Measurements from ENCODE around the gene SUB1. TPM values are rescaled to one million over a fixed set of nuclear protein-coding genes. Genes with fewer than 3 reads are reported as not detected.

SUB1 gene
- polyA plus RNA-seq, 1 of the 3 experiments (the other 2 are of a cell fraction), result 50.8 TPM

DNA sequence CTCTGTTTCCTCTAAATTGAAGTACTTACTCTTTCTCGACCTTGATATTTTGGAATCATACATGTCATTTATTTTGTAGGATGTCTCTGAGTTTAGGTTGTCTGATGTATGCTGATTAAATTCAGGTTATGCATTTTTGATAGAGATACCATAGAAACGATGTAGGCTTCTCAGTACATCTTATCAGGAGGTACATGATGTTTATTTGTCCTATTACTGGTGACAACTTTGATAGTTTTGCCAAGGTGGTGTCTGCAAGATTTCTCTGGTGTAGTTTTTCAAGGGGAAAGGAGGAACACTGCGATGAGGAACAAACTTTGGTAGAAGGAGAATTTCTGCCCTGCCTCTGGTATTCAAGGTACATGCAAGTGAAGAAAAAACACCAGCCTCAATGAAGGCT is 29.9 kb downstream of the SUB1 start (continued):
- TF ChIP-seq, protein P1, sequence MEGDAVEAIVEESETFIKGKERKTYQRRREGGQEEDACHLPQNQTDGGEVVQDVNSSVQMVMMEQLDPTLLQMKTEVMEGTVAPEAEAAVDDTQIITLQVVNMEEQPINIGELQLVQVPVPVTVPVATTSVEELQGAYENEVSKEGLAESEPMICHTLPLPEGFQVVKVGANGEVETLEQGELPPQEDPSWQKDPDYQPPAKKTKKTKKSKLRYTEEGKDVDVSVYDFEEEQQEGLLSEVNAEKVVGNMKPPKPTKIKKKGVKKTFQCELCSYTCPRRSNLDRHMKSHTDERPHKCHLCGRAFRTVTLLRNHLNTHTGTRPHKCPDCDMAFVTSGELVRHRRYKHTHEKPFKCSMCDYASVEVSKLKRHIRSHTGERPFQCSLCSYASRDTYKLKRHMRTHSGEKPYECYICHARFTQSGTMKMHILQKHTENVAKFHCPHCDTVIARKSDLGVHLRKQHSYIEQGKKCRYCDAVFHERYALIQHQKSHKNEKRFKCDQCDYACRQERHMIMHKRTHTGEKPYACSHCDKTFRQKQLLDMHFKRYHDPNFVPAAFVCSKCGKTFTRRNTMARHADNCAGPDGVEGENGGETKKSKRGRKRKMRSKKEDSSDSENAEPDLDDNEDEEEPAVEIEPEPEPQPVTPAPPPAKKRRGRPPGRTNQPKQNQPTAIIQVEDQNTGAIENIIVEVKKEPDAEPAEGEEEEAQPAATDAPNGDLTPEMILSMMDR (IDR thresholded peaks at IDR 0.05), result no peak
- TF ChIP-seq CHD2 (IDR thresholded peaks at IDR 0.05; ENCODE audit: low read length, partially characterized antibody), result no peak
- TF ChIP-seq RFX5 (IDR thresholded peaks at IDR 0.05; ENCODE audit: low read length), result no peak
- TF ChIP-seq TEAD4 (IDR thresholded peaks at IDR 0.05; ENCODE audit: borderline replicate concordance, insufficient read depth), result no peak
- TF ChIP-seq GABPA (IDR thresholded peaks at IDR 0.05; ENCODE audit: low read depth), result no peak
- TF ChIP-seq YY1 (IDR thresholded peaks at IDR 0.05; ENCODE audit: low read depth), result no peak
- TF ChIP-seq FOSL2 (IDR thresholded peaks at IDR 0.05; ENCODE audit: borderline replicate concordance, low read depth), result no peak
- no peak for TF ChIP-seq USF1 (IDR thresholded peaks at IDR 0.05; ENCODE audit: borderline replicate concordance, low read depth)
- no peak for TF ChIP-seq FOXJ3 (CRISPR knock-in tag; IDR thresholded peaks at IDR 0.05)

DNA sequence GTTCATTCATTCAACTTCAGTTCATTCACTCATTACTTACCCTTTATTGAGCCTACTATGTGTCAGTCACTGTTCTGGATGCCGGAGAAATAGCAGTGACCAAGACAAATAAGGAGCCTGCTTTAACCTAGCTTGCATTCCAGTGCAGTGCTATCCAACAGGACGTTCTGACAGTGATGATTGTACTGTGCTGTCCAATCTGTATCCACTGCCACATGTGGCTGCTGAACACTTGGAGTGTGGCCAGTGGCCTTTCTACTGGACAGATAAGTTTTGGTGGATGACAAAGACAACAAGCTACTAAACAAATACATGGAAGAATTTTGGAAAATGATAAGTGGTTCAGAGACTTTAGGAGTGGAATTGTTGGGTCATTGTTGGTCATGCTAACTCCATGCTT is 33.6 kb downstream of the SUB1 start:
- CTCF ChIA-PET, result interaction anchor here (1.1 to 1.7 kb wide), 3 partner anchors 29 to 387 kb away, joined by 3 to 4 read pairs (median 3); no protein-coding TSS in a partner anchor

More for the DNA sequence above, 33.6 kb downstream of the SUB1 start:
- Histone ChIP-seq H3K4me3 (ENCODE audit: low read depth in 2 of 2, low read length in 1 of 2) (no peak overlapping the region), H3K9me2 (no peaks in the 10 kb centered on the region), H3K9ac (no peak overlapping the region), H3K36me3 (replicated peaks in 1 of 2; ENCODE audit: control insufficient read depth in 1 of 2, insufficient read depth in 2 of 2, low read length in 1 of 2) (no peaks in the 10 kb centered on the region), H3K4me1 (ENCODE audit: control insufficient read depth in 1 of 2, insufficient read depth in 2 of 2, low read depth in 1 of 2, low read length in 1 of 2) (no peaks in the 10 kb centered on the region), H3K27me3 (ENCODE audit: insufficient read depth) (no peaks in the 10 kb centered on the region), H3K9me3 (no peaks in the 10 kb centered on the region), H2AFZ (ENCODE audit: low read depth) (no peak overlapping the region), H4K20me1 (ENCODE audit: insufficient read depth) (no peaks in the 10 kb centered on the region), H3K27ac (ENCODE audit: low read depth in 2 of 2, low read length in 1 of 2) (no peak overlapping the region), H3K4me2 (no peak overlapping the region), H3F3A (replicated peaks; ENCODE audit: insufficient read depth) (no peaks in the 10 kb centered on the region), H3K79me2 (ENCODE audit: insufficient read depth) (no peaks in the 10 kb centered on the region)
- 56% methylated on average over 2 of the region's 2 CpGs for WGBS (ENCODE audit: low lambda C conversion rate)
- no peak for DNase-seq
- POLR2A ChIA-PET, result no interaction called here
- TF ChIP-seq FOXJ3 (CRISPR knock-in tag; IDR thresholded peaks at IDR 0.05), result no peak
- TF ChIP-seq TEAD4 (IDR thresholded peaks at IDR 0.05; ENCODE audit: borderline replicate concordance, insufficient read depth), result no peak
- TF ChIP-seq CHD2 (IDR thresholded peaks at IDR 0.05; ENCODE audit: low read length, partially characterized antibody), result no peak
- TF ChIP-seq GATA2 (CRISPR knock-in tag; IDR thresholded peaks at IDR 0.05), result no peak
- no peak for TF ChIP-seq ELF1 (IDR thresholded peaks at IDR 0.05)
- no peak for TF ChIP-seq GABPA (IDR thresholded peaks at IDR 0.05; ENCODE audit: low read depth)
- no peak for TF ChIP-seq PBX3 (IDR thresholded peaks at IDR 0.05)
- no peak for TF ChIP-seq NFIC (IDR thresholded peaks at IDR 0.05; ENCODE audit: borderline replicate concordance)
- no peak for TF ChIP-seq RXRA (IDR thresholded peaks at IDR 0.05; ENCODE audit: borderline replicate concordance, low read depth)
- no peak for TF ChIP-seq RFX5 (IDR thresholded peaks at IDR 0.05; ENCODE audit: low read length)
- no peak for TF ChIP-seq EP300 (IDR thresholded peaks at IDR 0.05; ENCODE audit: borderline replicate concordance in 1 of 2, low read depth in 1 of 2, low read length in 1 of 2)
- TF ChIP-seq MEF2A (IDR thresholded peaks at IDR 0.05; ENCODE audit: borderline replicate concordance, low read depth), result no peak
- TF ChIP-seq MXI1 (IDR thresholded peaks at IDR 0.05; ENCODE audit: low read depth, low read length), result no peak
- TF ChIP-seq JUND (IDR thresholded peaks at IDR 0.05), result no peak
- no peak for TF ChIP-seq TCF12 (IDR thresholded peaks at IDR 0.05)
